Heart left ventricle (tissue), 13 donors: ENCODE results near the gene DNAJB14.

ENCODE experiments used
- POLR2A ChIP-seq, 2 donors: fragments of 450-650 bp; IDR thresholded peaks; one replicate each; pipeline ENCODE4 v1.6.1; 2017; ENCODE audit warnings: antibody characterized with exemption in 2 of 2, mild to moderate bottlenecking in 2 of 2, moderate library complexity in 2 of 2
- TF ChIP-seq, protein P1 (sequence below), 12 donors: fragments of 200-600 bp; sonication (generic) in 4 of 12; IDR thresholded peaks; one replicate each; pipeline versions ENCODE4 v1.5.0 to v1.8.0; 2018 to 2022; ENCODE audit warnings: antibody characterized with exemption in 12 of 12, mild to moderate bottlenecking in 5 of 12
- donor health status: ischemic (EF 13 %, LVEDD 7.1; RV severe dilation, severe dysfunction).
- donor health status: DM: no; HTN: yes; CAD: no.
- donor health status: DM: no; HTN: no; CAD: no.
- donor health status: ischemic (EF 25% LVEDD 6.9; RV normal size, moderate dysfunction).
- donor health status: ischemic (EF 25% LVEDD 5.7; RV mildly dilated, moderate dysfunction).
- donor health status: ischemic (EF 35%, LVEDD 5.7; RV mildly dilated, moderate dysfunction).
- donor health status: nonischemic (EF 11% LVEDD 7.7; RV severe dilation, severe dysfunction).
- donor health status: DM: yes; HTN: yes; CAD: no.
- donor health status: PGD.
- donor health status: ischemic (EF 29% LVEDD 5.4; RV normal size, mild dysfunction).
- donor health status: nonischemic (EF 23%, LVEDD 6.1; RV moderate dilation, normal function).

DNA sequence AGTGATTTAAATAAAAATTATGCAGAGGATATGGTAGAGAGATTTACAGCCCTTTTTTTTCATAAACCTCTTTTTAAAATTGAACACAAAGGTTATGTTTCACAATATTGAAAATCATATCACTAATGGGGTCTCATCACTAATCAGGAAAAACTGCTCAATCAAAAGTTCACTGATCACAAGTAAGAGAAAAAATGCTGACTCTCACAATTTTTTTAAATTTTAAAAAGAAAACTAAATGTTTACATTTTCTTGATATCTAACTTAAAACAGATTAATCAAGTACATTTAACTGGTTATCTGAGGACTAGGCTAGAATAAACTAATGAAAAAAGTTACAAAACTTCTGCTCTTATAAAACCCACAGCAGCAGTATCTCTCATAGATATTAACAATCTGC, 60.7 kb downstream of the DNAJB14 start:
- TF ChIP-seq, protein P1, sequence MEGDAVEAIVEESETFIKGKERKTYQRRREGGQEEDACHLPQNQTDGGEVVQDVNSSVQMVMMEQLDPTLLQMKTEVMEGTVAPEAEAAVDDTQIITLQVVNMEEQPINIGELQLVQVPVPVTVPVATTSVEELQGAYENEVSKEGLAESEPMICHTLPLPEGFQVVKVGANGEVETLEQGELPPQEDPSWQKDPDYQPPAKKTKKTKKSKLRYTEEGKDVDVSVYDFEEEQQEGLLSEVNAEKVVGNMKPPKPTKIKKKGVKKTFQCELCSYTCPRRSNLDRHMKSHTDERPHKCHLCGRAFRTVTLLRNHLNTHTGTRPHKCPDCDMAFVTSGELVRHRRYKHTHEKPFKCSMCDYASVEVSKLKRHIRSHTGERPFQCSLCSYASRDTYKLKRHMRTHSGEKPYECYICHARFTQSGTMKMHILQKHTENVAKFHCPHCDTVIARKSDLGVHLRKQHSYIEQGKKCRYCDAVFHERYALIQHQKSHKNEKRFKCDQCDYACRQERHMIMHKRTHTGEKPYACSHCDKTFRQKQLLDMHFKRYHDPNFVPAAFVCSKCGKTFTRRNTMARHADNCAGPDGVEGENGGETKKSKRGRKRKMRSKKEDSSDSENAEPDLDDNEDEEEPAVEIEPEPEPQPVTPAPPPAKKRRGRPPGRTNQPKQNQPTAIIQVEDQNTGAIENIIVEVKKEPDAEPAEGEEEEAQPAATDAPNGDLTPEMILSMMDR (IDR thresholded peaks at IDR 0.05) = no peak
- TF ChIP-seq POLR2A (IDR thresholded peaks at IDR 0.05) = no peak
